Lung (tissue), 12 donors: ENCODE data around the gene ALPK3. TPM values are rescaled to one million over a fixed set of nuclear protein-coding genes. Genes with fewer than 3 reads are reported as not detected.

Experiments
- ATAC-seq: fragments of 200-7000 bp; cut with Tn5 transposase; one replicate; pipeline ENCODE4 v1.9.1; 2020; ENCODE audit warnings: moderate number of reproducible peaks; ENCODE audit not compliant: insufficient read depth, low FRiP score
- DNase-seq, 3 donors: peaks; one replicate each; pipeline ENCODE4 v3.0.0-alpha.2; 2013 to 2017
- H3K27ac ChIP-seq, 2 donors: one replicate each; pipeline ENCODE4 v1.5.1; 2013; ENCODE audit warnings: mild to moderate bottlenecking in 2 of 2, moderate library complexity in 2 of 2, control low read depth in 1 of 2, inconsistent platforms in 1 of 2, low read depth in 1 of 2, low read length in 1 of 2
- H3K27me3 ChIP-seq, 3 donors: one replicate each; pipeline ENCODE4 v1.5.1; 2013; ENCODE audit warnings: low read length in 2 of 3; ENCODE audit not compliant: control insufficient read depth in 3 of 3, insufficient read depth in 3 of 3
- H3K36me3 ChIP-seq, 4 donors: one replicate each; pipeline ENCODE4 v1.5.1; 2013; ENCODE audit warnings: low read length in 4 of 4, mild to moderate bottlenecking in 1 of 4, moderate library complexity in 1 of 4; ENCODE audit not compliant: control insufficient read depth in 4 of 4, insufficient read depth in 4 of 4
- H3K4me1 ChIP-seq, 5 donors: one replicate each; pipeline ENCODE4 v1.5.1; 2013; ENCODE audit warnings: low read length in 5 of 5, mild to moderate bottlenecking in 2 of 5, moderate library complexity in 1 of 5; ENCODE audit not compliant: control insufficient read depth in 5 of 5, insufficient read depth in 5 of 5
- H3K4me3 ChIP-seq: one replicate; pipeline ENCODE4 v1.5.1; 2013; ENCODE audit warnings: mild to moderate bottlenecking, control low read depth, moderate library complexity
- H3K9ac ChIP-seq, 2 donors: one replicate each; pipeline ENCODE4 v1.5.1; 2013; ENCODE audit warnings: low read length in 2 of 2, control low read depth in 1 of 2; ENCODE audit not compliant: insufficient read depth in 1 of 2
- H3K9me3 ChIP-seq, 4 donors: one replicate each; pipeline ENCODE4 v1.5.1; 2013; ENCODE audit warnings: low read length in 3 of 4, mild to moderate bottlenecking in 1 of 4, moderate library complexity in 1 of 4; ENCODE audit not compliant: control insufficient read depth in 4 of 4, insufficient read depth in 3 of 4
- CTCF ChIP-seq: IDR thresholded peaks from 2 replicates; pipeline ENCODE4 v1.5.1; 2012; ENCODE audit warnings: mild to moderate bottlenecking; ENCODE audit errors: control extremely low read depth, extremely low read depth
- WGBS, 2 donors: extraction: QIAGEN DNeasy Blood & Tissue Kit; methylation state at CpG; one replicate each; pipeline ENCODE4 v1.1.7; 2013; 5-methylcytosine and 5-hydroxymethylcytosine counted together
- polyA plus RNA-seq, 2 donors: library from polyadenylated mRNA; stranded (reverse); fragments of 200-250 nt; gene quantifications; one replicate each; pipeline ENCODE4 v1.2.1, GENCODE V29; 2013
- total RNA-seq, 2 donors: library from RNA; depleted of rRNA in 1 of 2; stranded (reverse); fragments of >200 nt in 1 of 2; gene quantifications; one replicate each; pipeline ENCODE4 v1.2.1, GENCODE V29; 2014 to 2021
- donor health status: control.
- donor health status: control.
- donor health status: Bipolar disorder and iron deficiency.
- donor health status: healthy.
- donor health status: DM: yes; HTN: yes; CAD: no.

Gene ALPK3
- total and polyA plus RNA-seq, 4 donors, result 3.1 to 12.2 (median 6.2) TPM

- DNase-seq (no peak), ATAC-seq (no peak)
- 86 to 92% methylated on average over 11 of the region's 11 CpGs for WGBS, 2 donors
- no peak overlapping the region for H3K4me3 ChIP-seq
- H3K9ac ChIP-seq, result no peak overlapping the region
- TF ChIP-seq CTCF, result no peak
- H3K27ac ChIP-seq, result no peak overlapping the region
- H3K4me1 ChIP-seq, result peaks cover 0 to 1% (median 0%) of the 10 kb centered on the region in 5 donors
- no peaks in the 10 kb centered on the region for H3K36me3 ChIP-seq
- no peaks in the 10 kb centered on the region for H3K27me3 ChIP-seq
- H3K9me3 ChIP-seq, result no peaks in the 10 kb centered on the region
Observed at GRCh38 chr15:84879088-84879780, 62.1 kb downstream of the ALPK3 start.

- no peak overlapping the region for H3K4me3 ChIP-seq
- DNase-seq (no peak), ATAC-seq (no peak)
- H3K4me1 ChIP-seq, result peaks cover 0 to 1% (median 0%) of the 10 kb centered on the region in 5 donors
- no peaks in the 10 kb centered on the region for H3K36me3 ChIP-seq
- no peaks in the 10 kb centered on the region for H3K9me3 ChIP-seq
- H3K27me3 ChIP-seq, result no peaks in the 10 kb centered on the region
- no peak for TF ChIP-seq CTCF
- 87 to 92% methylated on average over 3 of the region's 3 CpGs for WGBS, 2 donors
- H3K9ac ChIP-seq, result no peak overlapping the region
- H3K27ac ChIP-seq, result no peak overlapping the region
Observed at GRCh38 chr15:84880007-84880406, 62.9 kb downstream of the ALPK3 start.

DNA sequence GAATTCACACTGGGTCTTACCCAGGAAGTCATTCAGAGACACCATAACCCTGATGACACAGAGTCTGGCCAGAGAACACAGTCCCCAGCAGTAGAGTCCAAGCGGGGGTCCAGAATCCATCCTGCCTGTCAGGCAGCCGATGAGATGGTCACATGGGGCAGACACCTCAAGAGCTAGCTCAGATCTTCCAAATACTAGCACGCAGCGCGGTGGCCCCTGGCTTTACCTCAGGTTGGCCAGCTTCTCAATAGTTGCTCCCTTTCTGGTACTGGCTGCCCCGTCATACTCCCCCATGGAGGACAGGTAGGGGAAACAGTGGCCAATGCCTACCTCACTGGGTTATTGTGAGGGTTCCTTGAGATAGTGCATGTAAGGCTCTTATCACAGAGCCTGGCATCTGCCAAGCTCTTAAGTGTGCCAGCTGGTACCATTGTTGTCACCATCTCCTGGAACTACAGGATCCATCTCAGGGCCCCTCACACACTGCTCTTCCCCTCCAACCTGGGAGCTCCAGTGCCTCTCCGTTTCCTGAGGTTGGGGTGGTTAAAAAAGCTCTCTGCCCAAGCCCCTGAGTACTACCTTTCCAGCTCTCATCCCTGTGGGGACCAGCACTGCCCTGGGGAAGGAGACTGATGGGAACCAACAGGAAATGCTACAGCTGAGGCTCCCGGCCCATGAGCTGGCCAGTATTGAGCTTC, 63.8 kb downstream of the ALPK3 start:
- Histone ChIP-seq H3K4me3 (no peak overlapping the region), H3K27me3 (no peaks in the 10 kb centered on the region), H3K36me3 (no peaks in the 10 kb centered on the region), H3K9ac (no peak overlapping the region), H3K9me3 (no peaks in the 10 kb centered on the region), H3K27ac (no peak overlapping the region), H3K4me1 (peaks cover 0 to 1% (median 0%) of the 10 kb centered on the region in 5 donors)
- ATAC-seq, result no peak
- DNase-seq, result no peak
- no peak for TF ChIP-seq CTCF
- 87 to 92% methylated on average over 8 of the region's 8 CpGs for WGBS, 2 donors
